ENCODE measurements around the gene PIP5KL1.

Gene PIP5KL1

DNA sequence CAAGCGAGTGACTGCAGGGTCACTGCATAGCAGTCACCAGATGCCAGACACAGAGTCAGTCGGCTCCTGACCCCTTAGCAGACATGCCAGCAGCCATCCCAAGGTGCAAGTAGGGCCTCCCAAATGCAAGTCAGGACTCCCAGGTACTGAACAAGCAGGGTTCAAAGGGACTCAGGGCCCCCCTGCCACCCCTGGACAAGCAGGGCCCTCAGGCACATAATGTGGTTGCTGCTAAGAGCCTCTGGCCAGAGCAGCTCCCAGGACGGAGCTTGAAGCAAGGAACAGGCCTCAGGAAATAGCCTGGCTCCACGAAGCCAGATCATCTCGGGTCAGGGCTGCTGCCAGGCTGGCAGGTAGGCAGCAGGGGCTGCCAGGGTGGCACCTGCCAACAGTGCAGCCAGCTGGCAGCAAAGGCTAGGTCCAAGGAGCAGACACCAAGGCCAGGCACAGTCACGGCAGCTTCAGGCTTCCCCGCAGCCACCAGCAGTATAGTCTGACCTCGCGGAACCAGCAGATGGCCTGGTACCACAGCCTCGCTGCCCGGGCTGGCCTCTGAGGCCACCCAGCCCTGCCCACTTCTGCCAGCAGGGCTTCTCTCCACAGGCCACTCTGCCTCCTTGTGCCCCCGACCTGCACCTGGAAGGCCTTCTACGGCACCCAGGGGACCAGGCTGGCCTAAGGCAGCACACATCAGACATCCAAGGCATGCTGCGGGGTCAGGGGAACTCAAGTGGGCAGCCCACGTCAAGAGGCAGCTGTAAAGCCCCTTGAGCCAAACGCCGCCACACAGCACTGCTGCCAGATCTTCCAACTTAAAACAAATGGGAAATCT lies 42.8 kb upstream of the PIP5KL1 start:
- no peak for DNase-seq (ENCODE audit: low read depth)
- no peak overlapping the region for H3K4me3 ChIP-seq (ENCODE audit: low read depth, low read length)
- TF ChIP-seq, protein P1, sequence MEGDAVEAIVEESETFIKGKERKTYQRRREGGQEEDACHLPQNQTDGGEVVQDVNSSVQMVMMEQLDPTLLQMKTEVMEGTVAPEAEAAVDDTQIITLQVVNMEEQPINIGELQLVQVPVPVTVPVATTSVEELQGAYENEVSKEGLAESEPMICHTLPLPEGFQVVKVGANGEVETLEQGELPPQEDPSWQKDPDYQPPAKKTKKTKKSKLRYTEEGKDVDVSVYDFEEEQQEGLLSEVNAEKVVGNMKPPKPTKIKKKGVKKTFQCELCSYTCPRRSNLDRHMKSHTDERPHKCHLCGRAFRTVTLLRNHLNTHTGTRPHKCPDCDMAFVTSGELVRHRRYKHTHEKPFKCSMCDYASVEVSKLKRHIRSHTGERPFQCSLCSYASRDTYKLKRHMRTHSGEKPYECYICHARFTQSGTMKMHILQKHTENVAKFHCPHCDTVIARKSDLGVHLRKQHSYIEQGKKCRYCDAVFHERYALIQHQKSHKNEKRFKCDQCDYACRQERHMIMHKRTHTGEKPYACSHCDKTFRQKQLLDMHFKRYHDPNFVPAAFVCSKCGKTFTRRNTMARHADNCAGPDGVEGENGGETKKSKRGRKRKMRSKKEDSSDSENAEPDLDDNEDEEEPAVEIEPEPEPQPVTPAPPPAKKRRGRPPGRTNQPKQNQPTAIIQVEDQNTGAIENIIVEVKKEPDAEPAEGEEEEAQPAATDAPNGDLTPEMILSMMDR (IDR thresholded peaks at IDR 0.05; ENCODE audit: insufficient read depth, low read depth, low read length, missing control alignments): no peak

DNA sequence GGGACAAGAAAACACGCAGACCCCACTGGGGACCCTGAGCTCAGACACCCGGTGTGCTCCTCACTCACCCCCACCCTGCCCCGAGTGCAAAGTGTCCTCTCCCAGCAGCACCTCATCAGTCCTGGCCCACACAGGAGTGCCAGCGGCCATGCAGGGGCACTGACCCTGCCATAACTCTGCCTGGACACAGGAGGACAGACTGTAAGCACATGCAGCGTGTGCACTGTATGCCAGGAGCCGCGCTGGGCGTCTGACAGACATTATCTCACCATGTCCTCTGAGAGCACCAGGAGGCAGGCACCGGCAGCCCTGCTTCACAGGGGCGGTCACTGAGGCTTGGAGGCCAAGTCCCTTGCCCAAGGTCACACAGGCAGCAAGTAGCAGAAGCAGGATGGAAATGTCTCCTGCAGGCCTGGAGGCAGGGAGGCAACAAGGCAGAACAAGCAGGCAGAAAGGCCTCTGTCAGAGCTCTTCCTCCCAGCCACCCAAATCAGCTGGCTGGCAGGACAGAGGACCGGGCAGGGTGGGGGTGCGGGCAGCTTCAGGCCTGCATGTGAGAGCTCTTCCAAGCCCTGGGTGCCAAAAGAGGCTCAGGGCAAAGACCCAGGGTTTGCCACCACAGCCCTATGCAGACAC lies 41.8 kb upstream of the PIP5KL1 start:
- TF ChIP-seq, protein P1 (IDR thresholded peaks at IDR 0.05; ENCODE audit: insufficient read depth, low read depth, low read length, missing control alignments): no peak

DNA sequence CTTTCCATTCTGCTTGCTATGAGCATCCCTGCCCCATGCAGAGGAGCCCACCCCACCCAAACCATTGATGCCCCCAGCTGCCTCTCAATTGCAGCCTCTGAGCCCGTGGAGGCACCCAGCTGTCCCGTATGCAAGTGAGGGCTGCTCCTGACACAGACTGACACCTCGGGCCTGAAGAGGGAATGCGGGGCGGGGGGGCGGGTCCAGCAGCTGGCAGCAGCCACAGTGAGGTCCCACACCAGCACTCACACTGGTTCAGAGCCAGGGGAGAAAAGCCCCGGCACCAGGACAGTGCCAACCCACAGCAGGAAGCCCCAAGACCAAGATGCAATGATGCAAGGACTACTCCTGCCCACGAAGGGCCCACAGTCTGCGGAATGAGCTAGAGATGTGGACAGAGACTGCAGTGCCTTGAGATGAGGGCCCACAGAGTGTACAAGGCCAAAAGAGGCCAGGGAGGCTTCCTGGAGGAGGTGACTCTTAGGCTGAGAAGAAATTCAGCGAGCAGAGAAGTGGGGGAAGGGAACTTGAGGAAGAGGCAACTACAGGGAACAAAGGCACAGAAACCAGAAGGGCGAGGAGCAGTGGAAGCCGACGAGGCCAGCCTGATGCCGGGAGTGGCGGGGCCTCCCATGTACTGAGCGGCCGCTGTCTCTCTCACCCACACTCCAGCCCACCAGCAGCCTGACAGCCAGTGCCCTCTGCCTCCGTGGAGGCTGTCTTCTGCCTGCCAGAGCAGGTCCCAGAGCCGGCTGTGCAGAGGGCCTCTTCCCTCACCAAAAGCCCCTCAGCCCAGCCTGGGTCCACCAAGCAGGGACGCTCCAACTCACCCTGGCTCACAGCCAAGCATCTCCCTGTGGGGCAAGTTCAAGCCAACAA lies 41.0 kb upstream of the PIP5KL1 start:
- DNase-seq (ENCODE audit: low read depth): peak; percentile 50
- H3K4me3 ChIP-seq (ENCODE audit: low read depth, low read length): no peak overlapping the region
- TF ChIP-seq, protein P1 (IDR thresholded peaks at IDR 0.05; ENCODE audit: insufficient read depth, low read depth, low read length, missing control alignments): no peak

More for the DNA sequence above, 41.8 kb upstream of the PIP5KL1 start:
- no peak for DNase-seq (ENCODE audit: low read depth)
- no peak overlapping the region for H3K4me3 ChIP-seq (ENCODE audit: low read depth, low read length)

DNA sequence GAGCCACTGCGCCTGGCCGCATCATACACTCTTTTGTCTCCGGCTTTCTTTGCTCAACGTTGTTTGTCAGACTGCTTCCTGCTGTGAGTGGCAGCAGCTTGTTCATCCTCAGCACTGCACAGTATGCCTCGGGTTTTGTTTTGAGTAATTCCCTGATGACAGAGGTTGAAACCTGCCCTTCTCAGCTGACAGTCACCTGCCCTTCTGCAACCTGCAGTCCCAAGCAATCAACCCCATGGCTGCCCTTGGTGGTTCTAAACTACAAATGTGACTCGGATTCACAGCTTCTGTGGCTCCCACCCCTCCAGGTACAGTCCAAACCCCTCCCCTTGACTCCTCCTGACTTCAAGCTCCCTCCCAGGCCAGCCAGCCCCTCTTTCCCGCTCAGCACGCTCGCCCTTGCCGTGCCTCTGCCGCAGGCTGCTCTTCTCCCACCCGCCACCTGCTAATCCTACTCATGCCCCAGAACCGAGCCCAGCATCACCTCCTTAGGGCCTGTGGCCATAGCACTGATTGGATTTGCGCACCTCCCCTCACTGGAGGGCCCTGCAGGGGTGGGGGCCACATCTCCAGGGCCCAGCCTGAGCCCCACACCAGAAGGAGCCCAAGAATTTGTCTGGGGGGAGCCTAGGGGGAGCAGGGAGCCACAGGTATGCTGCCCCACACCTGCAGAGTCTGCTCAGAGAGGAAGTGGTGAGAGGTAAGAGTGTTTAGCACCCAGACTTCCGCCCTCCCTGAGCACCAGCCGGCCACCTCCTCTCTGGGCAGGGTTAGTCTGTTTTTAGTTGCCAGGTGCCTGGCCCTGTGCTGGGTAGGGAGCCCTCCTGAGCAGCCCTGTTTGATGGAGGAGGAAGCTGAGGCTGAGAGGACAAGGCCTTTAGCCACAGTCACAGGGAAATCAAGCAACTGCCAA lies 40.1 kb upstream of the PIP5KL1 start:
- H3K4me3 ChIP-seq (ENCODE audit: low read depth, low read length): peak overlapping the region; percentile 29
- DNase-seq (ENCODE audit: low read depth): peak; percentile 96
- TF ChIP-seq, protein P1 (IDR thresholded peaks at IDR 0.05; ENCODE audit: insufficient read depth, low read depth, low read length, missing control alignments): no peak

DNA sequence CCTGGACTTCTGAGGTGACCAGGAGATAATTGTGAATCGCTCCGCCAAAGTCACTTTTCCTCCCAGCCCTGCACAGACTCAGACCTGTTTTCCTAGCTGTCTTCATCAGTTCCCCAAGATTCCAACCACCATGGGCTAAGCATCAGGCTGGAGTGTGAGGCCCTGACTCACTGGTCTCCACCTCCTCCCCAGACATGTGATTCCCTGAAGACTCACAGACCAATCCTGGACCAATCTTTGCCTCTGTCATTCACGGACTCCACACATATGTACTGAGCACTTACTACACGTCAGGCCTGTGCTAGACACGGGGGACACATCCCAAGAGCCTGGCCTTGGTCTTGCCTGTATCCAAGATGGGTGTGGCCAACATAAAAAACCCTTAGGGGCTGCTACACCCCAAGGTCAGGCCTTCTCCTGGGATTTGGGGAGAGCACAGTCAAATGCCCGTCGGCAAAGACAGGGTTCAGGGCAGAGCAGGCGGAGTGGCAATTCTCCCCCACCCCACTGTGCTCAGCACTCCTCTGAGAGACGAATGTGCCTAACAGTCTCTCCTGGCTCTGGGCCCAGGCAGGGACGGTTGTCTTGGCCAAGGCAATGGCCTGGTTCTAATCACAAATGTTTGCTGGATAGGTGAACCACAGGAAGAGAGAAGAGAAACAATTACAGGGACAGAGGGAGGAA lies 38.3 kb upstream of the PIP5KL1 start:
- TF ChIP-seq, protein P1 (IDR thresholded peaks at IDR 0.05; ENCODE audit: insufficient read depth, low read depth, low read length, missing control alignments): no peak
- DNase-seq (ENCODE audit: low read depth): no peak
- H3K4me3 ChIP-seq (ENCODE audit: low read depth, low read length): no peak overlapping the region
